Daoy (cell line): Measurements from ENCODE around the gene C1orf50. TPM values are rescaled to one million over a fixed set of nuclear protein-coding genes. Genes with fewer than 3 reads are reported as not detected.
A peak's percentile ranks its signal among the peaks of the same experiment; 100 is the strongest.
"Not testable (repeated sequence)": the region's sequence is repeated elsewhere in the genome, so short reads cannot be mapped to it uniquely, and the experiment has no call there.

Experiments used
- DNase-seq: peaks from one replicate; pipeline ENCODE4 v3.0.0-alpha.2; 2015; ENCODE audit warnings: low read depth
- total RNA-seq: library from RNA; depleted of rRNA; stranded (reverse); fragments of >200 nt; shearing (Covaris generic); gene quantifications from 2 replicates; pipeline ENCODE4 v1.2.3, GENCODE V29; 2014

C1orf50 gene
- total RNA-seq, 1 experiment from 2014 or later = 2.5 TPM

DNA sequence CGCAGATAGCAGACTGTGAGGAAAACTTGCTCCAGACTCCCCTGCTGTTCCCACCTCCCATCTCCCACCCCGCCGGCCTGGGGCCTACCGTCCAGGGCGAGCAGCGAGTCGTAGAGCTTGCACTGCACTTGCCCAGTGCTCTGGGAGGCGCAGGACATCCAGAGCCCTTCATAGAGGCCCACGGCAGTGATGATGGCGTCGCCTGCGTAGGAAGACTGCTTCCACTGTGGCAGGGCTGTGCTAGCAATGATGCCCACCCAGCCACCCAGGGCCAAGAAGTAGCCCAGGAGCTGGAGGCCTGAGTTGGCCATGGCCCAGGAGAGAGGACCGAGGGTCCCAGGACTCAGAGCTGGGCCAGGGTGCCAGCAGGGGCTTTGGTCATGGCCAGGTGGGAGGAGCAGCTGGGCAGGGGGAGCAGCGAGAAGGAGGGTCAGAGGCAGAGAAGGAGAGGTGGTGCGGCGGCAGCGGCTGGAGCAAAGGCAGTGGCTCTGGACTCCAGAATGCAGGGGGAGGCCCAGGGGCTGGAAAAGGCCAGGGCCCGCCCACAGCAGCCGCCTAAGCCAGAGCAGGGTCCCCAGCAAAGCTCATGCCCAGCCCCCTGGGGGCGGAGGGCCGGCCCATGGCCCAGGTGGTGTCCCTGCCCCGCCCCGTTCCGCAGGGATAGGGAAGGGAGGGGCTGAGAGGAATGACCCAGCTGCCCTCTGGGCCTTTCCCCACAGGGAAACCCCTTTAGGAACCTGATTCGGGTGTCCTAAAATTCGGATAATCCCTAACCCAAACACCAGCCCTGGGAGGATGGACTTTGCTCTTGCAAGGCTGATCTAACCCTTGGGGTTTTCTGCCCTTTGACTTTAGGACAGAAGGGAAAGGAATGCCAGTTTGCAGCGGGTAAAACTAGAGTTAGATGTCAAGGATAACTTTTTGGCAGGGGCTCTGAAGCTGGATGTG is 27.0 kb upstream of the C1orf50 start, which contains the start of gene CLDN19:
Gene CLDN19, minus strand, starts transcription at position 484 of the 948 bp plus-strand sequence. Its CDS starts 173 bp downstream, at position 311.
- DNase-seq = no peak

DNA sequence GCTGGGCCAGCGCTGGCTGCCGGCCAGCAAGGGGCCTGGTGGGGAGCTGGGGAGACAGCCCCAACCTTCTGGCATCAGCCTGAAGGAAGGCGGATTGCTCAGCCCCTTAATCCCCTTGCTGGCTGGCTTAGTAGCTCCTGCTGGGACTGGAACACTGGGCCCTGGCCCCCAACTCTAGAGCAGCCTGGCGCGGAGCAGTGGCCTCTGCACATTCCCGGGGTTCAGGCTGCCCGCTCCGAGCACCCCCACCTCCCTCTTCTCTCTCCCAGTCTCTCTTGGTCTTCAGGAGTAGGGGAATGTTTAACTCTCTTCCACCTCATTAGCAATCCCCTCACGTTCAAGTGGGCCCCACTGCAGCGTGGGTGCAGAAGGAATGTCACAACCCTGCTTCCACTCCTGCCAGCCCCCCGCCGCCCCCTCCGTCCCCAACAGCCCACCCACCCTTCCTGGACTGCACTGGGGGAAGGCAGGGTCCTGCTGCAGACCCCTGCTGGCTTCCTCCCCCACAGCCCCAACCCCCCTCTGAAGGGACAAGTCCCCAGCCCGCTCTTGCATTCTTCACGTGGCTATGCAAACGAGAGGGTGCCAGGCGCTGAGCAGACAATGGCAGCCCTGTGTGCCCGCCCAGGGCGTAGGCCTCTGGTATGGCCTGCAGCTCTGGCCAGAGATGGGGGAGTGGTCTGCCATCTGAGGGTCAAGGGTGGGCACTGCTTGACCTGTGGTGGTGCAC is 26.0 kb upstream of the C1orf50 start:
- DNase-seq = no peak

DNA sequence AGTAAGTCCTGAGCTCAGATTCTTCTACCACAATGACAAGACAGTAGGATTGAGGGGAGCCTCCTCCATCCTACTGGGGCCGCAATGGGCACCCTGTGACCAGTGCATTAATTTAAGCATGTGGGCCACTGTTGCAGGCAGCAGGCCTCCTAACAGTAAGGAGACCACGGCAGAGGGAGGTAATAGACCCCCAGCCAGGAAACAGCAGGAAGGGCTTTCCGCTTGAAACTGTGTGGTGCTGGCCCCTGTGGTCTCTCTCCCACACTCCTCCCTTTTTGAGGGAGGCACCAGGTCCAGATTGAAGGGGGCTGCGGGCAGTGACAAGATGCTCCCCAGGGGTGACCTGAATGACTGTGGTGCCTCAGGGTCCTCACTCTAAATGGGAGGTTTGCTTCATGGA is 25.3 kb upstream of the C1orf50 start:
- no peak for DNase-seq

DNA sequence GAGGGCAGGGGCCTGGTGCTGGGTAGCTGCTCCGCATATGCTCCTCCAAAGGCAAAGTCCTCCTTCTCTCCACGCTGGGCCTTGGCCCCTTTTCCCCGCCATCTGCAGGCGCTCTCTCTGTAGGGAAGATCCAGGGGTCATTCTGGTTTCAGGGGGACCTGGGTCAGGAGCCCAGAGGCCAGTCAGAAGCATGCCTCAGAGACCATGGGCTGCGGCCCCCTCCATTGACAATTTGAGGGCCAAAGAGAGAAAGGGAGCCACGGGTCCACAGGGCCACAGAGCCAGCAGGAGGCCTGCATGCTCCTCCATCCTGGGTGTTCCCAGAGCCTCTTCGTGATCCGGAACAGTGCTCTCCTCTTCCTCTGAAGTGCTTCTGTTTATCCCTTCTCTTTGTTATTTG is 24.9 kb upstream of the C1orf50 start:
- DNase-seq = no peak

DNA sequence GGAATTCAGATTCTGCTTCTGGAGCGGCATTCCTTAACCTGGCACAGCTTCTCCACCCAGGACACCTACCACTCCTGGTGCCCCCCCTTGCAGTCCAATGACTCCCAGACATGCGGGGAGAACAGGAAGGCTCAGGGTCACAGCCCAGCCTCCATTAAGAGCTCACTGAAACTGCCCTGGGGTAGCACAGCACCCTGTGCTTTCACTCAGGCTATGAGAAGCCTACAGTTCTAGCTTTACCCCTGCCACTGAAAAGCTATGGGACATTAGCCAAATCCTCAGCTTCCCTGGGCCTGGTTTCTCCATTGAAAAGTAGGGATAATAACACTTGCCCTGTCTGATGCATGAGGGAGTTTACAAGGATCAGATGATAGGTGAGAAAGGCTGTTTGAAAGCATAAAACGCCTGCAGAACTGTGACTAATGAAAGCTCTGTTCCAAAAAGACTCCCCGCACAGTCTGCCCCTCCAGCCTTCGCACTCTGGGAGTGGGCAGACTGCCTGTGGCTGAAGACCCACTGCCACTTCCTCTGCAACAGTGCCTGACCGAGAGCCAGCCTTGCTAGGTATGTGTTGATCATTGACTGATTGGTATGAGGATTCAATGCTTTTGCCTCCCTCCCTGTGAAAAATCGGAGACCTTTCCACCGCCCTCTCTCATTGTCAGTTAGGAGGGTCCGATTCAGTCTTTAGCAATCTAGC is 24.3 kb upstream of the C1orf50 start:
- no peak for DNase-seq

DNA sequence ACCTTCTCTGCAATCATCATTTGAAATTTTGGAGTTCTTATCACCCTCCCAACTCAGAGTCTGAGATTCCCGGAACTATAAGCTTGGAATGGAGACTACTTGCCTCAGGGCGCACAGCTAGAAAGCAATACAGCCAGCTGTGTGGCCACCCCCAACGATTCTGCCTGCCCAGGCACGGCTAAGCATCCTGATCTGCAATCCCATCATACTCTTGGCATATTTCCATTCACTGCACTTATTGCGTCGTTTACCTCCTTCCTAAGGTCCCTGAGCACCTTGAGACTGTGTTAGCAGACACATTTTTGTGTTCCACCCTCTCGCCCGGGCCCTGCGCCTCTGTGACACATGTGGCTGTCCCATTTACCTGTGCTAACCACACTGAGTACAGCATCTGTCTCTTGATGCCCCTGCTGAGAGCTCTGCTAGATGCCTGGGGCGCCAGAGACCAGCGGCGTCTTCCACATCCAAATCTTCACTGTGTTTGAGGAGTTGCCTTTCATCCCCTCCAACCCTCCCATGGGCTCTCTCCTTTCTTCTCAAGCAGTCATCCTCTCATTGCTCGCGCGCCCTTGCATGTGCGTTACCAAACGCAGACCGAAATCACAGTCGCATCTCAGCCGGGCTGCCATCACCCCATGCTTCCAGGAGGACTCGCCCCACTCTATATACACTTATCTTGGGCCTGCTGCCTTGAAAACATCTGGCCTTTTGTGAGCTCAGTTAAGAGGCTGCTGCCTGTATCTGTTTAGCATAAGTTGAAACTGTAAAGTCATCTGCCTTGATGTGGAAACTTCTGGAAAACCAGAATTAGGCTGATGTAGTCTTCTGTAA is 23.5 kb upstream of the C1orf50 start:
- no peak for DNase-seq

DNA sequence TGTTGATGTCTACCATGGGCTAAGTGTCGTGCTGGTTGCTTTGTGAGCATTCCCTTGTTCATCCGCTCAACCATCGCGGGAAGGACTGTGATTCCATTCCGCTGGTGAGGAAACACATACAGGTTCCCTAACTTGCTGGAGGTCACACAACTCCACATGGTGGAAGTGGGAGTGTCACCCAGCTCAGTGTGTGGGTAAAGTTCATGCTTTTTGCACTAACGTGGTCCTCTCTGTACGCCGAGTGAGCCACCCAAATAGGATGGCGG is 23.0 kb upstream of the C1orf50 start:
- DNase-seq = no peak

DNA sequence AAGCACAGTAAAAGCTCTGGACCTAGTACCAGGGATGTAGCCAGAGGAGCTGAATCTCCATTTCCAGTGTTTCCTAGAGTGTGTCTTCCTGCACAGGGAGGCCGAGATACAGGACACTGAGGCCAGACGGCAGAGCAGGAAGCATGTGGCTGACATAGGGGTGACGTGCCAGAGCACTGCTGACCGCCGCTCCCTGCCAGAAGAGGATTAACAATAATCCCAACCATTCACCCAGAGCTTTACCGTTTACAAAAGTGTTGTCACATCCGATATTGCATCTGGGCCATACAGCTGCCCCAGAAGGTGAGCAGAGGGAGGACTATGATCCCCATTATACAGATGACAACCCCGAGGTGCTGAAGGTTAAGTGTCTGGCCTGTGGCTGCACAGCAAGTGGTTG is 21.2 kb upstream of the C1orf50 start:
- no peak for DNase-seq

DNA sequence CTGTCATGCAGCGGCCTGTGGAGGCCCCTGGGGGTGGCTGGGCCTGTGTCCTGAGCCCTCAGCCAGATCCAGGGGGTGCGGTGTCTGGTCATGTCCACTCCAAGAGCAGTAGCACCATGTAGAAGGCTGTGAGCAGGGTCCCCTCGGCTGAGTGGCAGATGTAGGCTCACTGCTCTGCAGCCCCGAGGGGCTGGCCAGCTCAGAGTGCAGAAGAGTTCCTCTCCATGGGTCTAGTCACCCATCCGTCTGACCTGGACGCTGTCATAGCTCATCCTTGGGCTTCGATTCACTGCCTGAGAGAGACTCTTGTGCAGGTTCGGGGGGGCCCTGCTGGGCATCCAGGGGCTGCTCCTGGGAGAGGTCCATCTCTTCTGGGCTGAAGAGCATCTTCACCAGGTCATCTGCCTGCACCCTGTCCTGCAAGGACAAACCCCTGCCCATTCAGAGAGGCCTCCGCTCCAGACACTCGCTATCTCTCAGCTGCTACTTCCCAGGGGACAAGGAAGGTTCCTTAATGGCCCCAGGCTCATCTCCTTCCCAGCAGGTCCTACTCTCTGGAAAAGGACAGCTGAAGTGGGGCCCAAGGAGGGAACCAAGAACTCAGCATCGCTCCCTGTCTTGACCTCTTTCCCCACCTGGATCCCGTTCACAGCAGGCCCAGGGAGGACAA is 20.5 kb upstream of the C1orf50 start:
- no peak for DNase-seq

DNA sequence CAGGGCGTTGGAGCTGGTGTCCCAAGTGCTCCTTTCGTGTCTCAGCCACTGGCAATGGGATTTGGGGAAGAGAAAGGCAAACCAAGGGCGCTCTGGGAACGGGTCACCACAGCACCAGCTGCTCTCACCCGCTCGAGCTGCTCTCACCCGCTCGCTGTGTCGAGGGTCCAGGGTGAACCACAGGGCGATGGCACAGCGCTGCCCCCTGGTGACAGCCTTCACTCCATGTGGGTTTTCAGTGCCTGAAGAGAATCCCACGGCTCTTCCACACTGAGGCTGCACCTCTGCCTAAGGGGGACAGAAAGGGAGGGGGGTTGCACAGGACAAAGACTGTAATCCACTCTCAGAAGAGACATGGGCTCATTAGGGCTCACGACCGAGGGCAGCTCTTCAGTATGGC is 19.9 kb upstream of the C1orf50 start:
- no peak for DNase-seq

DNA sequence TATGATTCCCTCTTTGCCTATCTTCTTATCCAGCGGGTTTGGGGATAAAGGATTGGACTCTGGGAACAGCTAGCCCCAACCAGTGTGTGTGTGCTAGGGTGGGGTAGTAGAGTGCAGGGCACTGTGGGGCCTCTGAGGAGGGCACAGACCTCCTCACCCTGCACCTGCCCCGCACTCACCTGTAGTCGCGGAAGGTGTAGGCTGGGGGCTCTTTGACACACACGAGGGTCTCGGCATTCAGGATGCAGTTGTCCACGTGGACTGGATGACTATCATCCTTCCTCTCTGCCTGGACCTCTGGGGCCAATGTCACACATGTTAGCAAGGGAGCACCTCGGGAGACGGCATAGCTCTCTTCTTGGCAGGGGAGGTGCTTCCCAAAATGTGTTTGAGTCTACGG is 19.0 kb upstream of the C1orf50 start:
- DNase-seq = no peak

DNA sequence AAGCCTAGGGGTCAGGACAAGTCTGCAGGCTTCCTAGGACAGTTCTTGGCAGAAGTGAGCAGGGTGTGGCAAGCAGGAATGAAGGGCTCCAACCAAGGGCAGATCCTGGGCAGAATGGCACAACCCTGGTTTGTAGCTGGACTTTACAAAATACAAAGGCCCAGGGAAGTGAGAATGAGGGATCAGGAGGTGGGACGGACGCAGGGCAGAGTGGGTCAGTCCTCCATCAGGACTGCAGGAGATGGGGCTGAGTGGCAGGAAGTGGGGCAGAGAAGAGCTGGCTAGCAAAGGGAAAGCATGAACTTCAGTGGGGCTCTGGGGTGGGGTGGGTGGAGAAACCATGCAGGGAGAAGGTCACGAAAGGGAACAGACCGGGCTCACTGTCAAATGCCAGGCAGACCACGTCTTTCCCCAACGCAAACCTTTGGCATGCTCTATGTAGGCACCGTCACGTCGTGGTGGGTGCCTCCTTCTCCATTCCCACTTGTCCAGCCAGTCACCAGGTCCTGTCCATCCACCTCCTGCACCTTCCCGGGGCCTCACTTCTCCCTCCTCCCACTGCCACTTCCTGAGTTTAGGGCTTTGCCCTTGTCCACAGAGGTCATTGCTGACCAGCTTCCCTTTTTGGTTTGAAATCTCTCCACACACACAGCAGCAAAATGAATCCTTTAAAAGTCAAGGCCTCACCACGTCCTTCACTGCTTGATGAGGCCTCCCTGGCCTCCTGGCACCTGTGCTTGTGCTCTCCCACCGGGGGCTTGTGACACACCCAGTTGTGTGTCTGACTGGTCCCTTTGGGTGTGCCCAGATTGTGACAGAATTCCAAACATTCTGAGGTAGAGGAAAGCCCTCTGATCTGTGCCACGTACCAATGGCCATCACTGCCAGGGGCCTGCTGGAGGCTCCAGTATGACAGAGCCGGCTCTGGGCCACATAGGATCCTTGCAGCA is 18.3 kb upstream of the C1orf50 start:
- DNase-seq = no peak

DNA sequence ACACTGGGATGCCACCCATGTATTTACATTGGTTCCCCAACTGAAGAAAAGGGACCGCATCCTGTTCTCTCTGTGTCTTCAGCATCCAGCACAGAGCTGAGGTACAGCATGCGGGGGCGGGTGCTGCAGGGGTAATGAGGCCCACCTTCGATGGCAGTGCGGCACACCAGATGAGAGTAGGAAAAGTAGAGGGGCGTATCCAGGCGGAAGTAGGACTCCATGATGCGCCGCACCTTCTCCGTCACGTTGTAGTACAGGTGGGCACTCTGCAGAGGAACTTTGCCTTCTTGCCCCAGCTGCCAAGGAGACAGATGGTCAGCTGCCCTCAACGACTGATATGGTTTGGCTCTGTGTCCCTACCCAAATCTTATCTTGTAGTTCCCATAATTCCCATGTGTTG is 17.0 kb upstream of the C1orf50 start:
- no peak for DNase-seq

DNA sequence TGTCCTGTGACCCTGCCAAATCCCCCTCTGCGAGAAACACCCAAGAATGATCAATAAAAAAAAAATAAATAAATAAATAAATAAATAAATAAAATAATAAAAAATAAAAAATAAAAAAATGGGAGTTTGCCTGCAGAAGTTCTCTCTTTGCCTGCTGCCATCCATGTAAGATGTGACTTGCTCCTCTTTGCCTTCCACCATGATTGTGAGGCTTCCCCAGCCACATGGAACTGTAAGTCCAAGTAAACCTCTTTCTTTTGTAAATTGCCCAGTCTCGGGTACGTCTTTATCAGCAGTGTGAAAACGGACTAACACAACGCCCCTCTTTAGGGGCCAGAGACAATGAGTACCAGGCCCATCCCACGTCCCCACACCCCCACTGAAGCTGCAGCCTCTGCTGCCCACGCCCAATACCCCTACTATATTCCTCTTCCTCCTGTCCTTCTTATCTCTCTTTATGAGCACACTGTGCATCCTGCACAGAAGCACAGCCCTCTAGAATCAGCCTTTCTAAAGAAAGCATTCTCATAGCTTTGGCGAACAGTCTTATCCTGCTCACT is 15.5 kb upstream of the C1orf50 start:
- not testable (repeated sequence) for DNase-seq

DNA sequence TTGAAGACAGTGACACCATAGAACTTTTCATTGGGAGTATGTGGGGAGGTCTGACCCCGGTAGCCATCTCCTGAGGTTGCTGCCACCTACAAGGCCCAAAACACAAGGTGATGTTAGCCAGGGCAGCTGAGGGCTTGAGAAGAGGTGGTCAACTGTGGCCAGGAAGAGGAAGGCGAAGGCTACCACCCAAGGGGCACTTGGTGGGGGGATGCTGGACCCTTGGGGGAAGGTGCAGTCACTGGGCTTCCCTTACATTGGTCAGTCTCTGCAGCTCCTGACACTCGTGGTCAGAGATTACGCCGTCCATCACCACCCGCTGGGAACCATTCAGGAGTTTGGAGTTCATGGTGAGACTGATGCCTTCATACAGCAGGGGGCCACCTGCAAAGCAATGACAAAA is 14.8 kb upstream of the C1orf50 start:
- DNase-seq = no peak

DNA sequence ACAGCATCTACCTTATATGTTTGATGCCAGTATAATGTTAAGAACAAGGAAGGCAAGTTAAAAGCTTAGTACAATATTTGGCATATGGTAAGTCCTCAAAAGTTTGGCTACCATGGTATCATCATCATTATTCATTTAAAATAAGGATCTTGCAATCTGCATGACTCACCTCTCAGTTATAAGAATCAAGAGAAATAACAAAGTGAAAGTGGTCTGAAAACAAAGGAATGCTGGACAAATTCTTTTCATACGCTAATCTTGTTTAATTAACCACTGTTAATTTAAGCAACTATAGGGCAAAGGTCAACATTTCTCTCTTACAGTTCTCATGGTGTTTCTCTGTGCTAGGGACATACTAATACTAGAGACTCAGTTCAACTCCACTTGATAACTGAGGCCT is 14.0 kb upstream of the C1orf50 start:
- DNase-seq = no peak

DNA sequence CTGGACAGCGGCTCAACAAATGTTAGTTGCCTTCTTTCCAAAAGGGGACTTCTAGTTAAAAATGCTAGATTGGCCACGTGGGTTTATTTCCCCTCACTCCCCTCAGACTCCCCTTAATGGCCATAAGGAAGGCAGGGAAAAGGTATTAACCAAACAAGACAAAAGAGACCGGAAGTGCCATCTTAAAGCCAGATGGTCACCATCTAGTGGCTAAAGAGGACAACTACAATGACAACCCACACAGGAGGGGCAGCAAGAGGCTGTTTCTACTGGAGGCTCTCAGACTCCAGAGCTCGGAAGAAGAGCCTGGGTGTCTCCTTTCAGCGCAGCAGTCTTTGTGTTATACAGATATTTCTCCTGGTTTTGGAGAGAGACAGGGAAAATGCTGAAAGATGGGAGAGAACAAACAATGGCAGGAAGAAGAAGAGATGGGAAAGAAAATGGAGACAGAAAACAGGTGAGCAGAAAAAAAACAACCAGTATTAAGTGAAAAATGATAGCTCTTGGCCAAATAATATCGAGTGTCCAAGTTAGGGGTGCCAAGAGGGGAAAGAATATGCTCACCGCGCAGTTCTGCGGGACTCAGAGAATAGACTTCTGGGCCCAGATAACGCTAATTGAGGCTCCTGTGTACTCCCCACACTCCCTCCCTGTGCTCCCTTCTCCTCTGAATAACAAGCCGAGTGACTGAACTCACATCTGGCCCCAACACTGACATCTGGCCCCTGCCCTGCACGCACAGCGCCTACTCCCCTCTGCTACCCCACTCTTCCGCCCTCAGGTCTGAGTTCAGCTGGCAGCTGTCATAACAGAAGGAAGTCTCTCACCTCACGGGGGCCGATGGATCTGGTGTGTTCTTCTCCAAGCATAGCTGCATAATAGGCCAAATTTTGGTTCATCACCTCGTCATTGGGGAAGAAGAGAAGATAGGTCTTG is 9.8 kb upstream of the C1orf50 start:
- peak; percentile 51 for DNase-seq

DNA sequence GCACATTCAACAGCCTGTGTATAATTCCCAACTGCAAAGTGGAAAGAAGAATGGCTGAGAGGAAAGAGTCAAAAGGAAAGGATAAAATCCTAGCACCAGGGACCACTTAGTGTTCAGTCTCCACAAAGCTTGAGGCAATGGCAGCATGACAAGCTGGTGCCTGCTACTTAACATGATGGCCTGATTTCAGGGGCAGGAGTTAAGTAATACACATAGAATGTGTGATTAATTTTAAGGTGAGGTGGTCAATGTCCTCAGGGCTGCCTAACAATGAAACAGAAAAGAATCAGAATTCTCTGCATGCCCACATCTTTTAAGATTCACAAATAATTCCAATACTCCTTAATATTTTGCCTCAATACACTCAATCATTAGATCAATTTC is 9.2 kb upstream of the C1orf50 start:
- no peak for DNase-seq

DNA sequence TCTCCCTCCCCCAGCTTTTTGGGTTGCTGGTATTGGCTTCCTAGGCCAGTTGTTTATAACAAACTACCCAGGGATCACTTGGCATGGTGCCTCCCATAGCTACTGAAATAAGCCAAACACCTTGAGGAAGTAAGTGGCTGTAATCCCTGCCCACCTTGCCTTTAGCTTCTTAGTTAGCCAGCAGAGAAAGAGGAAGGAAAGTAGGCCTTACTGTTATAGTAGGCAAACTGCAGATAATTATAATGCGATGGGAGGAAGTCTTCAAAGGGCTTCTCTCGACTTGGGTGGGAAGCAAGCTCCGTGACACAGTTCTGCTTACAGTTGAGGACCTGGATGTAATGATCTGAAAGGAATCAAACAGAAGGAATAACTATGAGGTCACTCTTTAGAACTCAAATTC is 8.4 kb upstream of the C1orf50 start:
- no peak for DNase-seq
